H9 (cell line): ENCODE data around the gene TRIM65. TPM values are rescaled to one million over a fixed set of nuclear protein-coding genes. Genes with fewer than 3 reads are reported as not detected.
"Not testable (repeated sequence)": the region's sequence is repeated elsewhere in the genome, so short reads cannot be mapped to it uniquely, and the experiment has no call there.

Experiments
- DNase-seq: peaks from one replicate; pipeline ENCODE4 v3.0.0-alpha.2; 2017
- H2AFZ ChIP-seq: one replicate; pipeline ENCODE4 v1.6.1; 2013; ENCODE audit warnings: mild to moderate bottlenecking, low read length, control low read depth, moderate library complexity
- H2AK5ac ChIP-seq: 2 replicates; pipeline ENCODE4 v1.6.1; 2013; ENCODE audit warnings: low read length, control low read depth, mixed read lengths; ENCODE audit not compliant: insufficient read length
- H2BK120ac ChIP-seq: one replicate; pipeline ENCODE4 v1.6.1; 2013; ENCODE audit warnings: low read depth, mild to moderate bottlenecking, low read length, control low read depth, inconsistent platforms; ENCODE audit not compliant: poor library complexity, severe bottlenecking
- H2BK12ac ChIP-seq: 2 replicates; pipeline ENCODE4 v1.6.1; 2013; ENCODE audit warnings: low read length, control low read depth, mixed read lengths, low read depth; ENCODE audit not compliant: insufficient read length
- H2BK15ac ChIP-seq: 2 replicates; pipeline ENCODE4 v1.6.1; 2013; ENCODE audit warnings: low read depth, low read length, control low read depth
- H2BK20ac ChIP-seq: one replicate; pipeline ENCODE4 v1.6.1; 2013; ENCODE audit warnings: low read depth, mild to moderate bottlenecking, low read length, control low read depth, inconsistent platforms; ENCODE audit not compliant: poor library complexity, severe bottlenecking
- H2BK5ac ChIP-seq: 2 replicates; pipeline ENCODE4 v1.6.1; 2013; ENCODE audit warnings: low read length, control low read depth, mixed read lengths; ENCODE audit not compliant: insufficient read length
- H3K14ac ChIP-seq: 2 replicates; pipeline ENCODE4 v1.6.1; 2013; ENCODE audit warnings: low read length, control low read depth; ENCODE audit not compliant: insufficient read depth
- H3K18ac ChIP-seq: 2 replicates; pipeline ENCODE4 v1.6.1; 2013; ENCODE audit warnings: low read depth, mild to moderate bottlenecking, mixed read lengths, low read length, control low read depth; ENCODE audit not compliant: insufficient read length
- H3K23ac ChIP-seq: 2 replicates; pipeline ENCODE4 v1.6.1; 2013; ENCODE audit warnings: low read length, control low read depth, mixed read lengths, low read depth; ENCODE audit not compliant: insufficient read length
- H3K23me2 ChIP-seq: 2 replicates; pipeline ENCODE4 v1.6.1; 2013; ENCODE audit warnings: low read depth, mild to moderate bottlenecking, mixed read lengths, low read length, control low read depth; ENCODE audit not compliant: insufficient read length, poor library complexity, severe bottlenecking
- H3K27ac ChIP-seq: 2 replicates; pipeline ENCODE4 v1.5.1; 2013; ENCODE audit warnings: low read length, control low read depth, mixed read lengths, low read depth; ENCODE audit not compliant: insufficient read length
- H3K27me3 ChIP-seq: 2 replicates; pipeline ENCODE4 v1.6.1; 2013; ENCODE audit warnings: low read length, control low read depth, inconsistent platforms; ENCODE audit not compliant: insufficient read depth
- H3K4ac ChIP-seq: 2 replicates; pipeline ENCODE4 v1.6.1; 2013; ENCODE audit warnings: low read depth, mild to moderate bottlenecking, control low read depth, inconsistent platforms, low read length, moderate library complexity
- H3K4me1 ChIP-seq: 2 replicates; pipeline ENCODE4 v1.6.1; 2013; ENCODE audit warnings: low read length, control low read depth, inconsistent platforms; ENCODE audit not compliant: insufficient read depth
- H3K4me2 ChIP-seq: 2 replicates; pipeline ENCODE4 v1.6.1; 2013; ENCODE audit warnings: low read length, control low read depth, mixed read lengths; ENCODE audit not compliant: insufficient read length, insufficient read depth
- H3K56ac ChIP-seq: 2 replicates; pipeline ENCODE4 v1.6.1; 2013; ENCODE audit warnings: low read depth, mild to moderate bottlenecking, mixed read lengths, low read length, control low read depth; ENCODE audit not compliant: insufficient read length
- H3K79me1 ChIP-seq: 2 replicates; pipeline ENCODE4 v1.6.1; 2013; ENCODE audit warnings: low read depth, mild to moderate bottlenecking, moderate library complexity, low read length, control low read depth, inconsistent platforms; ENCODE audit not compliant: insufficient read depth, poor library complexity, severe bottlenecking
- H3K79me2 ChIP-seq: 2 replicates; pipeline ENCODE4 v1.6.1; 2013; ENCODE audit warnings: low read length, control low read depth, inconsistent platforms; ENCODE audit not compliant: insufficient read depth
- H3K9ac ChIP-seq: 2 replicates; pipeline ENCODE4 v1.6.1; 2013; ENCODE audit warnings: low read length, control low read depth, mixed read lengths; ENCODE audit not compliant: insufficient read length; ENCODE audit errors: extremely low read depth
- H3K9me3 ChIP-seq: one replicate; pipeline ENCODE4 v1.6.1; 2013; ENCODE audit warnings: low read depth, low read length, inconsistent platforms; ENCODE audit not compliant: control insufficient read depth
- H3T11ph ChIP-seq: one replicate; pipeline ENCODE4 v1.6.1; 2013; ENCODE audit warnings: mild to moderate bottlenecking, low read length, control low read depth, inconsistent platforms
- H4K20me1 ChIP-seq: one replicate; pipeline ENCODE4 v1.6.1; 2013; ENCODE audit not compliant: control insufficient read depth, insufficient read length, insufficient read depth
- H4K5ac ChIP-seq: 2 replicates; pipeline ENCODE4 v1.6.1; 2013; ENCODE audit warnings: low read depth, mild to moderate bottlenecking, mixed read lengths, low read length, control low read depth; ENCODE audit not compliant: insufficient read length
- H4K8ac ChIP-seq: replicated peaks from 2 replicates; pipeline ENCODE4 v1.6.1; 2013; ENCODE audit warnings: low read length, control low read depth, mixed read lengths, low read depth; ENCODE audit not compliant: insufficient read length
- H4K91ac ChIP-seq: 2 replicates; pipeline ENCODE4 v1.6.1; 2013; ENCODE audit warnings: low read depth, mild to moderate bottlenecking, moderate library complexity, mixed read lengths, low read length, control low read depth; ENCODE audit not compliant: insufficient read length
- H3K27ac Mint-ChIP-seq, 3 experiments: 2 replicates in 2 of 3; 3 replicates in 1 of 3; pipeline ENCODE4 v1.8.0; 2020 to 2021; ENCODE audit warnings: mixed read lengths in 3 of 3, mild to moderate bottlenecking in 1 of 3, moderate library complexity in 1 of 3
- H3K27me3 Mint-ChIP-seq: 2 replicates; pipeline ENCODE4 v1.8.0; 2021; ENCODE audit warnings: low read depth, mild to moderate bottlenecking, moderate library complexity, mixed read lengths
- H3K36me3 Mint-ChIP-seq, 3 experiments: 2 replicates in 2 of 3; 3 replicates in 1 of 3; pipeline ENCODE4 v1.8.0; 2020 to 2021; ENCODE audit warnings: low read depth in 3 of 3, mixed read lengths in 3 of 3; ENCODE audit not compliant: insufficient read depth in 1 of 3
- H3K4me1 Mint-ChIP-seq, 2 experiments: 2 replicates each; pipeline ENCODE4 v1.8.0; 2020; ENCODE audit warnings: mixed read lengths in 2 of 2
- H3K4me3 Mint-ChIP-seq, 2 experiments: 2 replicates in 1 of 2; 3 replicates in 1 of 2; pipeline ENCODE4 v1.8.0; 2020 to 2021; ENCODE audit warnings: mild to moderate bottlenecking in 2 of 2, mixed read lengths in 2 of 2, moderate library complexity in 1 of 2
- H3K9me3 Mint-ChIP-seq, 2 experiments: 2 replicates in 1 of 2; 3 replicates in 1 of 2; pipeline ENCODE4 v1.8.0; 2020; ENCODE audit warnings: mild to moderate bottlenecking in 2 of 2, mixed read lengths in 2 of 2, moderate library complexity in 1 of 2
- WGBS: extraction: QIAGEN DNeasy Blood & Tissue Kit; methylation state at CpG from one replicate; pipeline ENCODE4 v1.1.7; 2013; ENCODE audit warnings: missing lambda C conversion rate, low lambda C conversion rate, mixed read lengths; ENCODE audit not compliant: insufficient read length; ENCODE audit errors: extremely low coverage; 5-methylcytosine and 5-hydroxymethylcytosine counted together
- total RNA-seq: library from RNA; stranded (reverse); gene quantifications from 2 replicates; pipeline ENCODE4 v1.2.1, GENCODE V29; 2021

Gene TRIM65
- total RNA-seq, 1 experiment from 2014 or later, result 34.1 TPM

GRCh38 chr17:75865404-75866188 is 31.2 kb downstream of the TRIM65 start:
- H3K27ac ChIP-seq, result not testable (repeated sequence)
- peak; percentile 36 for DNase-seq
- no CpG with 5 or more reads among the region's 17 CpGs for WGBS

GRCh38 chr17:75864887-75865286 is 31.9 kb downstream of the TRIM65 start:
- H3K27ac Mint-ChIP-seq, result peak overlapping the region in 1 of 3 experiments; percentile 77; a peak in 1 of 7 replicates
- H3K27ac ChIP-seq, result not testable (repeated sequence)

More at GRCh38 chr17:75865404-75866188, 31.2 kb downstream of the TRIM65 start:
- not testable (repeated sequence) for H3K4me2 ChIP-seq, H4K91ac ChIP-seq, H3T11ph ChIP-seq, H3K9ac ChIP-seq, H3K14ac ChIP-seq, H3K23ac ChIP-seq, H2BK12ac ChIP-seq, H4K5ac ChIP-seq, H2BK15ac ChIP-seq, H2AFZ ChIP-seq, H3K9me3 ChIP-seq, H3K27me3 ChIP-seq, H4K20me1 ChIP-seq, H4K8ac ChIP-seq, H2AK5ac ChIP-seq, H3K4me1 ChIP-seq, H3K79me1 ChIP-seq, H2BK20ac ChIP-seq, H3K27me3 Mint-ChIP-seq, H3K23me2 ChIP-seq, H3K56ac ChIP-seq, H3K79me2 ChIP-seq, H3K36me3 Mint-ChIP-seq, H3K18ac ChIP-seq, H2BK5ac ChIP-seq, H2BK120ac ChIP-seq, H3K9me3 Mint-ChIP-seq, H3K4ac ChIP-seq
- Mint-ChIP-seq H3K27ac (peak overlapping the region in 2 of 3 experiments; percentile 9 to 21; a peak in 2 of 7 replicates), H3K4me1 (peaks cover 8 to 26% of the 10 kb centered on the region in 2 experiments), H3K4me3 (0 out of 5 replicates have a peak overlapping the region, but pooled peaks of 1 of the 2 experiments have one; percentile 11)

More at GRCh38 chr17:75864887-75865286, 31.9 kb downstream of the TRIM65 start:
- not testable (repeated sequence) for H4K8ac ChIP-seq, H3K36me3 Mint-ChIP-seq, H2AFZ ChIP-seq, H3K9ac ChIP-seq, H2BK15ac ChIP-seq, H3K79me1 ChIP-seq, H3T11ph ChIP-seq, H2BK20ac ChIP-seq, H4K20me1 ChIP-seq, H4K5ac ChIP-seq, H3K4me2 ChIP-seq, H3K4me1 ChIP-seq, DNase-seq, H3K27me3 ChIP-seq, H3K23me2 ChIP-seq, H3K27me3 Mint-ChIP-seq, H3K23ac ChIP-seq, H2BK120ac ChIP-seq, H2BK5ac ChIP-seq, H3K4me3 Mint-ChIP-seq, H3K9me3 Mint-ChIP-seq, H4K91ac ChIP-seq, H3K18ac ChIP-seq, H3K14ac ChIP-seq, H2BK12ac ChIP-seq, H3K56ac ChIP-seq, H3K4ac ChIP-seq, H3K9me3 ChIP-seq, H3K79me2 ChIP-seq, H2AK5ac ChIP-seq
- peaks cover 8 to 25% of the 10 kb centered on the region in 2 experiments for H3K4me1 Mint-ChIP-seq
- WGBS, result no CpG with 5 or more reads among the region's 4 CpGs
